GM23248 (cell line): ENCODE results near the gene DNAJC30.

Experiments
- EZH2 ChIP-seq: fragments of 200-600 bp; sonication (generic); IDR thresholded peaks from 2 replicates; pipeline ENCODE4 v1.6.1; 2018; ENCODE audit warnings: antibody characterized with exemption, mild to moderate bottlenecking; ENCODE audit not compliant: insufficient read depth, poor library complexity, severe bottlenecking
- EZH2phosphoT487 ChIP-seq: fragments of 200-600 bp; sonication (generic); IDR thresholded peaks from 2 replicates; pipeline ENCODE4 v1.6.1; 2018; ENCODE audit warnings: antibody characterized with exemption, moderate library complexity, mild to moderate bottlenecking, low read depth; ENCODE audit not compliant: insufficient read depth

- TF ChIP-seq EZH2 (peak; percentile 87), EZH2phosphoT487 (0 out of 2 replicates have a peak, but pooled peaks have one; percentile 44)
Measured at GRCh38 chr7:73647725-73648592, 35.3 kb downstream of the DNAJC30 start.
